Ishikawa (cell line): ENCODE data around the gene PURB.

ENCODE experiments used
- CEBPB ChIP-seq: IDR thresholded peaks from 2 replicates; pipeline ENCODE4 v1.6.1; 2012
- CREB1 ChIP-seq: IDR thresholded peaks from 2 replicates; pipeline ENCODE4 v1.6.1; 2012; ENCODE audit warnings: low read depth
- EGR1 ChIP-seq: IDR thresholded peaks from 2 replicates; pipeline ENCODE4 v1.6.1; 2012
- EP300 ChIP-seq: IDR thresholded peaks from 2 replicates; pipeline ENCODE4 v1.6.1; 2012; ENCODE audit warnings: borderline replicate concordance
- FOXM1 ChIP-seq: IDR thresholded peaks from 2 replicates; pipeline ENCODE4 v1.6.1; 2012; ENCODE audit warnings: low read depth, borderline replicate concordance
- NFIC ChIP-seq: IDR thresholded peaks from 2 replicates; pipeline ENCODE4 v1.6.1; 2012
- RAD21 ChIP-seq: IDR thresholded peaks from 2 replicates; pipeline ENCODE4 v1.6.1; 2012; ENCODE audit warnings: low read depth
- TAF1 ChIP-seq: IDR thresholded peaks from 2 replicates; pipeline ENCODE4 v1.6.1; 2012; ENCODE audit warnings: low read depth, mild to moderate bottlenecking
- TCF12 ChIP-seq: IDR thresholded peaks from 2 replicates; pipeline ENCODE4 v1.6.1; 2012; ENCODE audit warnings: low read depth
- TEAD4 ChIP-seq: IDR thresholded peaks from 2 replicates; pipeline ENCODE4 v1.6.1; 2012
- USF1 ChIP-seq: IDR thresholded peaks from 2 replicates; pipeline ENCODE4 v1.6.1; 2012
- YY1 ChIP-seq: IDR thresholded peaks from 2 replicates; pipeline ENCODE4 v1.6.1; 2012; ENCODE audit warnings: low read depth
- ZBTB7A ChIP-seq: IDR thresholded peaks from 2 replicates; pipeline ENCODE4 v1.6.1; 2012; ENCODE audit warnings: low read depth
- TF ChIP-seq, protein P1 (sequence below): IDR thresholded peaks from 2 replicates; pipeline ENCODE4 v1.6.1; 2012; ENCODE audit warnings: low read depth, mild to moderate bottlenecking

PURB gene

DNA sequence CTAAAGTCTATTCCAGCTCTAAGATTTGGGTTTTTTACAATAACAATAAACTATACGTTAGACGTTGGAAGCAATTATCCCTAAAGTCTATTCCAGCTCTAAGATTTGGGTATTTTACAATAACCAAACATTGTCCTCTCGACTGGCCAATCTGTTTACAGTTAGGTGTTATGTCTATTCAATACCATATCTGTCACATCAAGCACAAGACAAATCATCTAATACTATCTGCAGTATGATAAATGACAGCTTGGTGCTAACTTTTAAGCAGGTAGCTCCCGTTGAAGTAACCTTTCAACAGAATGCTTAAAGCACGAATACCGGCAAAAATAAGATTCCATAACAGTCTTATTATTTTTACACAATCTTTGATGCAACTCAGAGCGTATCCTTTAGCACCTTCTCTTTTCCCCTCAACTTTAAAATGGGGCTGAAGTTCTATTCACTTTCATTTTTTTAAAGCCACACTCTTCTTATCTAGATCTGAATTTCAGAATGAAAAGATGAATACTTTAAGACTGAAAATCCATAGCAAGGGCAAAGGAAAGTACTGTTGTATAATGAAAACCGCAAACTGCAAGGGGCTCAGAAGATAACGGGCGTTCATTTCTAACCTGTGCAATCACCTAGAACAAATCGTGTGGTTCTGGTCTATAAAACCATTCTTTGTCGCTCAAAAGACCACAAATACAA lies 38.4 kb downstream of the PURB start:
- TF ChIP-seq USF1 = no peak
- no peak for TF ChIP-seq NFIC

GRCh38 chr7:44845451-44845850 lies 39.9 kb downstream of the PURB start:
- TF ChIP-seq, protein P1, sequence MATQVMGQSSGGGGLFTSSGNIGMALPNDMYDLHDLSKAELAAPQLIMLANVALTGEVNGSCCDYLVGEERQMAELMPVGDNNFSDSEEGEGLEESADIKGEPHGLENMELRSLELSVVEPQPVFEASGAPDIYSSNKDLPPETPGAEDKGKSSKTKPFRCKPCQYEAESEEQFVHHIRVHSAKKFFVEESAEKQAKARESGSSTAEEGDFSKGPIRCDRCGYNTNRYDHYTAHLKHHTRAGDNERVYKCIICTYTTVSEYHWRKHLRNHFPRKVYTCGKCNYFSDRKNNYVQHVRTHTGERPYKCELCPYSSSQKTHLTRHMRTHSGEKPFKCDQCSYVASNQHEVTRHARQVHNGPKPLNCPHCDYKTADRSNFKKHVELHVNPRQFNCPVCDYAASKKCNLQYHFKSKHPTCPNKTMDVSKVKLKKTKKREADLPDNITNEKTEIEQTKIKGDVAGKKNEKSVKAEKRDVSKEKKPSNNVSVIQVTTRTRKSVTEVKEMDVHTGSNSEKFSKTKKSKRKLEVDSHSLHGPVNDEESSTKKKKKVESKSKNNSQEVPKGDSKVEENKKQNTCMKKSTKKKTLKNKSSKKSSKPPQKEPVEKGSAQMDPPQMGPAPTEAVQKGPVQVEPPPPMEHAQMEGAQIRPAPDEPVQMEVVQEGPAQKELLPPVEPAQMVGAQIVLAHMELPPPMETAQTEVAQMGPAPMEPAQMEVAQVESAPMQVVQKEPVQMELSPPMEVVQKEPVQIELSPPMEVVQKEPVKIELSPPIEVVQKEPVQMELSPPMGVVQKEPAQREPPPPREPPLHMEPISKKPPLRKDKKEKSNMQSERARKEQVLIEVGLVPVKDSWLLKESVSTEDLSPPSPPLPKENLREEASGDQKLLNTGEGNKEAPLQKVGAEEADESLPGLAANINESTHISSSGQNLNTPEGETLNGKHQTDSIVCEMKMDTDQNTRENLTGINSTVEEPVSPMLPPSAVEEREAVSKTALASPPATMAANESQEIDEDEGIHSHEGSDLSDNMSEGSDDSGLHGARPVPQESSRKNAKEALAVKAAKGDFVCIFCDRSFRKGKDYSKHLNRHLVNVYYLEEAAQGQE = no peak
- TF ChIP-seq TCF12 (no peak), USF1 (no peak), RAD21 (no peak), TAF1 (no peak), FOXM1 (no peak), NFIC (no peak), ZBTB7A (no peak), CREB1 (no peak), EP300 (no peak)

DNA sequence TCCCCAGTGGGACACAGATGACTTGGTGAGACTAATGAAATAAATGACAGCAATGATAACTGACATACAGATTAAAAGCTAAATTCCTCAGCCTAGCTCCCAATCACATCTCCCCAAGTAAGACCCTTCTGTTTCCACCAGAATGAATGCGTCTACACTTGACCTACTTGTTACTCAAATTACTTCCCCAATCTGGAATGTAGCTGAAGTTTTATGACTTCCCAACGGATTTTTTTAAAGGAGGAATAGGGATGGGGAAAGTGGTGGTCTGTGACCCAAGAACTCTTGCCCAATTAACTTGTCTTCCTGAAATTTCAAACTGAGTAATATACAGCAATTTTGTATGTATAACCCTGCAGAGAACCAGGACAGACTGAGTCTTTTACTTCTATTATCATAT lies 46.6 kb downstream of the PURB start:
- TF ChIP-seq, protein P1 = no peak
- TF ChIP-seq CREB1 (no peak), TCF12 (no peak), CEBPB (no peak), EP300 (no peak), EGR1 (no peak), TAF1 (no peak), TEAD4 (no peak)

DNA sequence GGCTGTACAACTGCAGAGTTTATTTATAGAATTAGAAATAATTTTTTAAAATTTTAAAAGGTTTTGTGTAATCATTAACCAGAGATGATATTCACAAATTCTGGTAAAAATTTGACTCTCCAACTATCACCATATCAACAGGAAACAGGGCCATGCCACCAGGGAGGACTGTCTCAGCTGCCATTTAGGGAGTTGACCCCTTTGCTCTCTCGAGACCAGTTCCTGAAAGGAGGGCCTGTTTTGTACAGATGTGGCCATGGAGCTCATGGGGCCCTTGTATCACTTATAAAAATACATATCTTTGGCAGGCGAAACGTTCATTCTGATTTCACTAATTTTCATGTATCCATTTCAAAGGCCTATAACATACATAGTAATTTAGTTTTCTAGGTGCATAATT lies 57.8 kb downstream of the PURB start:
- TF ChIP-seq FOXM1 (no peak), YY1 (no peak), ZBTB7A (no peak), USF1 (no peak), RAD21 (no peak), CEBPB (no peak), EGR1 (no peak), TAF1 (no peak), NFIC (no peak), CREB1 (no peak), EP300 (no peak)
- TF ChIP-seq, protein P1 = no peak
